Muscle of leg (tissue), 11 donors: ENCODE results near the gene CYP27A1. TPM values are rescaled to one million over a fixed set of nuclear protein-coding genes. Genes with fewer than 3 reads are reported as not detected.

Source experiments
- DNase-seq: peaks from one replicate; pipeline ENCODE4 v3.0.0; 2013
- H3K27ac ChIP-seq: one replicate; pipeline ENCODE4 v1.5.1; 2013; ENCODE audit warnings: mild to moderate bottlenecking, low read length, control low read depth
- H3K27me3 ChIP-seq: one replicate; pipeline ENCODE4 v1.6.1; 2013; ENCODE audit warnings: low read length; ENCODE audit not compliant: control insufficient read depth, insufficient read depth
- H3K36me3 ChIP-seq: one replicate; pipeline ENCODE4 v1.6.1; 2013; ENCODE audit warnings: low read length; ENCODE audit not compliant: control insufficient read depth, insufficient read depth
- H3K4me1 ChIP-seq: one replicate; pipeline ENCODE4 v1.6.1; 2013; ENCODE audit warnings: low read length; ENCODE audit not compliant: control insufficient read depth, insufficient read depth
- H3K4me3 ChIP-seq: one replicate; pipeline ENCODE4 v1.5.1; 2013; ENCODE audit warnings: low read length, control low read depth
- H3K9me3 ChIP-seq: replicated peaks from 2 replicates; pipeline ENCODE4 v1.6.1; 2013; ENCODE audit warnings: low read depth, low read length; ENCODE audit not compliant: control insufficient read depth
- WGBS: methylation state at CpG from one replicate; pipeline ENCODE4 v1.1.5; 2013; ENCODE audit warnings: missing lambda C conversion rate; ENCODE audit not compliant: insufficient coverage; 5-methylcytosine and 5-hydroxymethylcytosine counted together
- polyA plus RNA-seq, 8 donors: library from polyadenylated mRNA; unstranded; fragments of 120-200 nt; gene quantifications; one replicate each; pipeline versions ENCODE4 v1.2.1 to v1.2.3, GENCODE V29; 2013; ENCODE audit warnings: inconsistent platforms in 1 of 8, low replicate concordance in 1 of 8; ENCODE audit not compliant: insufficient read length in 8 of 8, insufficient read depth in 1 of 8
- total RNA-seq: library from RNA; stranded (reverse); fragments of 120-200 nt; gene quantifications from one replicate; pipeline ENCODE4 v1.2.4, GENCODE V29; 2013

CYP27A1 gene
- total and polyA plus RNA-seq, 9 donors, result 11.8 to 26.8 (median 19.3) TPM

- 86% methylated on average over 1 of the region's 4 CpGs for WGBS
- Histone ChIP-seq H3K4me1 (peaks cover 21% of the 10 kb centered on the region), H3K27me3 (no peaks in the 10 kb centered on the region), H3K4me3 (no peak overlapping the region), H3K36me3 (peaks cover 9% of the 10 kb centered on the region), H3K9me3 (peaks cover 5% of the 10 kb centered on the region), H3K27ac (no peak overlapping the region)
- no peak for DNase-seq
These were observed 25.7 kb downstream of the CYP27A1 start for GRCh38 chr2:218807626-218808025.

- 97% methylated on average over 11 of the region's 12 CpGs for WGBS
- no peak for DNase-seq
- Histone ChIP-seq H3K27me3 (no peaks in the 10 kb centered on the region), H3K4me1 (peaks cover 21% of the 10 kb centered on the region), H3K4me3 (no peak overlapping the region), H3K27ac (no peak overlapping the region), H3K9me3 (peaks cover 4% of the 10 kb centered on the region), H3K36me3 (peaks cover 26% of the 10 kb centered on the region)
These were observed 27.6 kb downstream of the CYP27A1 start for GRCh38 chr2:218809515-218809914.

- Histone ChIP-seq H3K4me1 (peaks cover 21% of the 10 kb centered on the region), H3K36me3 (peaks cover 32% of the 10 kb centered on the region), H3K9me3 (no peaks in the 10 kb centered on the region), H3K27me3 (no peaks in the 10 kb centered on the region), H3K27ac (no peak overlapping the region), H3K4me3 (no peak overlapping the region)
- WGBS, result no CpG with 5 or more reads among the region's 2 CpGs
- DNase-seq, result no peak
These were observed 28.3 kb downstream of the CYP27A1 start for GRCh38 chr2:218810256-218810655.

GRCh38 chr2:218811382-218811781 lies 29.4 kb downstream of the CYP27A1 start:
- Histone ChIP-seq H3K27me3 (no peaks in the 10 kb centered on the region), H3K9me3 (no peaks in the 10 kb centered on the region), H3K4me1 (peaks cover 14% of the 10 kb centered on the region), H3K4me3 (no peak overlapping the region), H3K27ac (no peak overlapping the region), H3K36me3 (peaks cover 42% of the 10 kb centered on the region)
- WGBS, result 50% methylated on average over 3 of the region's 4 CpGs
- DNase-seq, result peak; percentile 15

- peaks cover 46% of the 10 kb centered on the region for H3K36me3 ChIP-seq
These were observed 30.3 kb downstream of the CYP27A1 start for GRCh38 chr2:218812096-218812815.

GRCh38 chr2:218812861-218813260 lies 30.9 kb downstream of the CYP27A1 start:
- no peaks in the 10 kb centered on the region for H3K27me3 ChIP-seq
- no peak for DNase-seq
- H3K4me3 ChIP-seq, result no peak overlapping the region
- H3K27ac ChIP-seq, result no peak overlapping the region
- H3K9me3 ChIP-seq, result no peaks in the 10 kb centered on the region
- peaks cover 7% of the 10 kb centered on the region for H3K4me1 ChIP-seq
- H3K36me3 ChIP-seq, result peaks cover 46% of the 10 kb centered on the region
- 80% methylated on average over 2 of the region's 5 CpGs for WGBS

More at GRCh38 chr2:218812096-218812815, 30.3 kb downstream of the CYP27A1 start:
- H3K4me1 ChIP-seq, result peaks cover 7% of the 10 kb centered on the region
- H3K4me3 ChIP-seq, result no peak overlapping the region
- H3K27me3 ChIP-seq, result no peaks in the 10 kb centered on the region
- no peak for DNase-seq
- WGBS, result 87% methylated on average over 18 of the region's 21 CpGs
- no peaks in the 10 kb centered on the region for H3K9me3 ChIP-seq
- H3K27ac ChIP-seq, result no peak overlapping the region

- H3K4me1 ChIP-seq, result peaks cover 7% of the 10 kb centered on the region
- no peak overlapping the region for H3K27ac ChIP-seq
- peaks cover 52% of the 10 kb centered on the region for H3K36me3 ChIP-seq
- 87% methylated on average over 9 of the region's 11 CpGs for WGBS
- no peaks in the 10 kb centered on the region for H3K27me3 ChIP-seq
- no peak for DNase-seq
- H3K9me3 ChIP-seq, result no peaks in the 10 kb centered on the region
- H3K4me3 ChIP-seq, result no peak overlapping the region
These were observed 32.0 kb downstream of the CYP27A1 start for GRCh38 chr2:218813771-218814460.

- Histone ChIP-seq H3K9me3 (no peaks in the 10 kb centered on the region), H3K36me3 (peaks cover 56% of the 10 kb centered on the region), H3K4me3 (no peak overlapping the region), H3K4me1 (peaks cover 3% of the 10 kb centered on the region), H3K27me3 (no peaks in the 10 kb centered on the region), H3K27ac (no peak overlapping the region)
- no peak for DNase-seq
- WGBS, result 94% methylated on average over 5 of the region's 13 CpGs
These were observed 32.7 kb downstream of the CYP27A1 start for GRCh38 chr2:218814540-218815243.

GRCh38 chr2:218815244-218815637 lies 33.3 kb downstream of the CYP27A1 start:
- WGBS, result 69% methylated on average over 3 of the region's 5 CpGs
- no peak overlapping the region for H3K27ac ChIP-seq
- H3K4me1 ChIP-seq, result peaks cover 3% of the 10 kb centered on the region
- H3K4me3 ChIP-seq, result no peak overlapping the region
- H3K9me3 ChIP-seq, result no peaks in the 10 kb centered on the region
- H3K36me3 ChIP-seq, result peaks cover 56% of the 10 kb centered on the region
- no peak for DNase-seq
- no peaks in the 10 kb centered on the region for H3K27me3 ChIP-seq

- Histone ChIP-seq H3K4me1 (peaks cover 3% of the 10 kb centered on the region), H3K9me3 (no peaks in the 10 kb centered on the region), H3K4me3 (no peak overlapping the region), H3K36me3 (peaks cover 56% of the 10 kb centered on the region), H3K27ac (no peak overlapping the region), H3K27me3 (no peaks in the 10 kb centered on the region)
- WGBS, result 87% methylated on average over 4 of the region's 4 CpGs
- no peak for DNase-seq
These were observed 33.7 kb downstream of the CYP27A1 start for GRCh38 chr2:218815649-218816048.
